Spleen (tissue), 11 donors: Measurements from ENCODE around the gene ACSF3. TPM values are rescaled to one million over a fixed set of nuclear protein-coding genes. Genes with fewer than 3 reads are reported as not detected.

Source experiments
- DNase-seq: peaks from one replicate; pipeline ENCODE4 v3.0.0-alpha.2; 2020
- H3K27ac ChIP-seq, 8 donors: fragments of 200-600 bp; sonication (generic) in 7 of 8; 1 replicate in 4 of 8; 2 replicates in 4 of 8; pipeline versions ENCODE4 v1.5.0 to v1.8.0; 2016 to 2021; ENCODE audit warnings: inconsistent platforms in 4 of 8, mild to moderate bottlenecking in 4 of 8, moderate library complexity in 1 of 8
- H3K27me3 ChIP-seq, 7 donors: fragments of 200-600 bp; sonication (generic) in 6 of 7; replicated peaks in 1 of 7; 1 replicate in 4 of 7; 2 replicates in 3 of 7; pipeline versions ENCODE4 v1.5.0 to v1.8.0; 2016 to 2021; ENCODE audit warnings: inconsistent platforms in 3 of 7, mild to moderate bottlenecking in 1 of 7
- H3K36me3 ChIP-seq, 6 donors: fragments of 200-600 bp; sonication (generic) in 5 of 6; 1 replicate in 4 of 6; 2 replicates in 2 of 6; pipeline versions ENCODE4 v1.5.0 to v1.8.0; 2016 to 2021; ENCODE audit warnings: inconsistent platforms in 2 of 6
- H3K4me1 ChIP-seq, 6 donors: fragments of 200-600 bp; sonication (generic) in 5 of 6; 1 replicate in 3 of 6; 2 replicates in 3 of 6; pipeline versions ENCODE4 v1.5.0 to v1.8.0; 2016 to 2021; ENCODE audit warnings: inconsistent platforms in 3 of 6
- H3K4me3 ChIP-seq, 8 donors: fragments of 200-600 bp; sonication (generic) in 7 of 8; 1 replicate in 4 of 8; 2 replicates in 4 of 8; pipeline versions ENCODE4 v1.5.0 to v1.8.0; 2016 to 2021; ENCODE audit warnings: inconsistent platforms in 4 of 8, mild to moderate bottlenecking in 4 of 8, moderate library complexity in 2 of 8
- H3K9me3 ChIP-seq, 8 donors: fragments of 200-600 bp; sonication (generic) in 7 of 8; 1 replicate in 4 of 8; 2 replicates in 4 of 8; pipeline versions ENCODE4 v1.5.0 to v1.8.0; 2016 to 2021; ENCODE audit warnings: inconsistent platforms in 4 of 8
- CTCF ChIP-seq, 11 experiments: fragments of 200-600 bp in 7 of 11; fragments of 450-650 bp in 4 of 11; sonication (generic) in 4 of 11; IDR thresholded peaks in 8 of 11; conservative IDR thresholded peaks in 3 of 11; 1 replicate in 7 of 11; 2 replicates in 4 of 11; pipeline versions ENCODE4 v1.4.0 to v1.8.0; 2016 to 2021; ENCODE audit warnings: antibody characterized with exemption in 11 of 11, inconsistent platforms in 4 of 11, mild to moderate bottlenecking in 1 of 11
- POLR2A ChIP-seq, 3 donors: fragments of 450-650 bp; IDR thresholded peaks; one replicate each; pipeline ENCODE4 v1.5.1; 2017; ENCODE audit warnings: antibody characterized with exemption in 3 of 3, mild to moderate bottlenecking in 1 of 3
- POLR2AphosphoS5 ChIP-seq, 3 donors: sonication (generic); formaldehyde crosslinking; IDR thresholded peaks; one replicate each; pipeline ENCODE4 v1.5.1; 2017; ENCODE audit warnings: antibody characterized with exemption in 3 of 3
- WGBS, 5 donors: extraction: QIAGEN DNeasy Blood & Tissue Kit in 3 of 5; methylation state at CpG; one replicate each; pipeline versions ENCODE4 v1.1.5 to v1.1.7; 2013 to 2018; 5-methylcytosine and 5-hydroxymethylcytosine counted together
- intact Hi-C: fragments of 100-400 bp; cut with DNase I; formaldehyde crosslinking; loops from one replicate; pipeline ENCODE4 v1.15.0; 2023; ENCODE audit warnings: low total_unique reads
- polyA plus RNA-seq, 3 donors: library from polyadenylated mRNA; stranded (reverse); fragments of 200-250 nt; gene quantifications; one replicate each; pipeline ENCODE4 v1.2.1, GENCODE V29; 2013
- total RNA-seq, 7 donors: library from RNA; depleted of rRNA in 3 of 7; stranded (reverse); fragments of >200 nt in 3 of 7; fragmentation: NEBNext Ultra II Directional in 4 of 7; extraction: Animal tissue kit (Norgen Biotek cat#: 25700) in 4 of 7; gene quantifications; one replicate each; pipeline versions ENCODE4 v1.1.0 to v1.2.1, GENCODE V29; 2016 to 2021
- donor health status: healthy with polysubstance abuse.
- donor health status: DM: no; HTN: no; CAD: no; lungs with moderate emphysema.
- donor health status: DM: no; HTN: no; CAD: no.
- donor health status: Bipolar disorder and iron deficiency.
- donor health status: healthy.
- donor health status: DM: no; HTN: no; CAD: no.
- donor health status: DM: yes; HTN: yes; CAD: no.

The ACSF3 gene
- total and polyA plus RNA-seq, 10 donors: 35.4 to 68.1 (median 49.1) TPM

DNA sequence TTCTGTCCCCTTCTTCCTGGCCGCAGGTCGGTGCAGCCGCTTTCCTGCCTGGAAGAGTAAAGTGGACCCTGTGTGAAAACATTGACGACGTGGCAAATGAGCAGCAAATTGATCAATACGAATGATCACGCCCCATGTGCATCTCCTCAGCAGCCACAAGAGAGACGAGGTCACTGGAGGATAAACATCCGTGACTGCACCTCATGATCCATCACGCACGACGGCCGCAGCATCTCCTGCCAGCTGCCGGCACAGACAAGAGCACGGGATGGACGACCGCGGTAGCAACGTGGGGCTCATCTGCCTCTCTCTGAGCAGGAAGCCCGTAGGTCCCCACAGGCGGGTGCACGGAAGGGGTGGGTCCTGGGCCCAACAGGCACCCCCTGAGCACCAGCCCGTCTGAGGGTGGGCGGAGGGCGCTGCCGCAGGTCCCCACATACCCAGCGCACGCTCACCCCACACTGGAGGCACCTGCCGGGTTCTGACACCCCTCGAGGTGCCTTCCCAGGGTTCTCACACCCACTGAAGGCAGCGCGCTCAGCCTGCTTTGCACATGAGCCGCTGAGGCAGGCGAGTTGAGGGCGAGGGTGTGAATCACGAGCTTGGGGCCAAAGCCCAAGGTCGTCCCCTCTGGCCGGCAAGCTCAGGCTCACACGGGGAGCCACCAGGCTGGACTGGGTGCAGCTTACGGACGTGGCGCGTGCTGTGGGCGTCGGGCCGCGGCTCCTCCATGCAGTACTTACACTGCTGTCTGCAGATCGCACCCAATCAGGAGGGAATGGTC, 65.6 kb downstream of the ACSF3 start:
- no peak for DNase-seq

DNA sequence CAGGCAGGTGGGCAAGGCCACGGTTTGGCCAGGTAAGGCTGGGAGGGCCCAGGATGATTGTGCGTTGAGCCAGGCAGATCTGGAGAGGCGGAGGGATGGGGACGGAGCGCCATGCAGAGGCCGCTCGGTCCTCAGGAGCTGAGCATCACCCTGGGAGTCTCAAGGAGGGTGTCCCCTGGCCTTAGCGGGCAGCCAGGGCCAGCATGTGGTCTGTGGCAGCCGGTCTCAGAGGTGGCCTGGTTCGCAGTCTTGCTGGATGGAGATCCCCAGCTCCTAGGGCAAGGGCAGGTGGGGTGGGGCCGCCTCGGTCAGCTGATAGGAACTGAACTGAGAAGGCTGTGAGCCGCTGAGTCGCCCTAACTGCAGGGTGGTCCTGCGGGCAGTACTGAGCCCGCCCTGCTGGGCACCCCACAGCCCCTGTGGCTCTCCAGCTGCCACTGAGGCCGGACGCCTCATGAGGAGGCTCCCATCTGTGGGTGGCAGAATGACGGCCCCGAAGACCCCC, 66.2 kb downstream of the ACSF3 start:
- no peak overlapping the region for H3K4me3 ChIP-seq
- H3K4me1 ChIP-seq: peaks cover 9 to 39% (median 20%) of the 10 kb centered on the region in 6 donors
- no peak for DNase-seq
- peaks cover 0 to 27% (median 0%) of the 10 kb centered on the region in 7 donors for H3K27me3 ChIP-seq
- TF ChIP-seq POLR2A (IDR thresholded peaks at IDR 0.05) (no peak), POLR2AphosphoS5 (IDR thresholded peaks at IDR 0.05) (peak in 1 of 3 donors; percentile 19), CTCF (IDR thresholded peaks at IDR 0.05 in 8 of 11, conservative IDR thresholded peaks at IDR 0.05 in 3 of 11) (no peak)
- intact Hi-C loops: loop anchor here (10.0 kb wide), 1 partner anchor 215 kb away; no protein-coding TSS in a partner anchor
- no peaks in the 10 kb centered on the region for H3K9me3 ChIP-seq
- 86 to 94% (median 92%) methylated on average over 20 of the region's 20 CpGs for WGBS, 5 donors
- no peaks in the 10 kb centered on the region for H3K36me3 ChIP-seq
- H3K27ac ChIP-seq: no peak overlapping the region

More for the DNA sequence above, 65.6 kb downstream of the ACSF3 start:
- H3K9me3 ChIP-seq: no peaks in the 10 kb centered on the region
- peaks cover 9 to 38% (median 25%) of the 10 kb centered on the region in 6 donors for H3K4me1 ChIP-seq
- H3K27me3 ChIP-seq: peaks cover 0 to 22% (median 0%) of the 10 kb centered on the region in 7 donors
- H3K27ac ChIP-seq: no peak overlapping the region
- no peak overlapping the region for H3K4me3 ChIP-seq
- no peaks in the 10 kb centered on the region for H3K36me3 ChIP-seq
- 74 to 85% (median 81%) methylated on average over 39 to 48 of the region's 48 CpGs for WGBS, 5 donors
- intact Hi-C loops: no loop called here
- no peak for TF ChIP-seq POLR2A (IDR thresholded peaks at IDR 0.05)
- peak in 1 of 3 donors; percentile 45 for TF ChIP-seq POLR2AphosphoS5 (IDR thresholded peaks at IDR 0.05)

- H3K27ac ChIP-seq: no peak overlapping the region
- H3K4me3 ChIP-seq: no peak overlapping the region
- TF ChIP-seq POLR2AphosphoS5 (IDR thresholded peaks at IDR 0.05): peak in 1 of 3 donors; percentile 41
- no peak for TF ChIP-seq CTCF (IDR thresholded peaks at IDR 0.05 in 8 of 11, conservative IDR thresholded peaks at IDR 0.05 in 3 of 11)
- H3K27me3 ChIP-seq: peaks cover 0 to 31% (median 0%) of the 10 kb centered on the region in 7 donors
- H3K4me1 ChIP-seq: peaks cover 0 to 27% (median 9%) of the 10 kb centered on the region in 6 donors
- DNase-seq: no peak
- WGBS, 5 donors: 77 to 92% (median 85%) methylated on average over 19 to 29 of the region's 29 CpGs
- no peaks in the 10 kb centered on the region for H3K9me3 ChIP-seq
- intact Hi-C loops: loop anchor here (10.0 kb wide), 1 partner anchor 216 kb away; no protein-coding TSS in a partner anchor
- H3K36me3 ChIP-seq: no peaks in the 10 kb centered on the region
These were observed 67.5 kb downstream of the ACSF3 start for GRCh38 chr16:89160977-89161701.

- no peak overlapping the region for H3K4me3 ChIP-seq
- TF ChIP-seq POLR2A (IDR thresholded peaks at IDR 0.05) (no peak), CTCF (IDR thresholded peaks at IDR 0.05 in 8 of 11, conservative IDR thresholded peaks at IDR 0.05 in 3 of 11) (no peak), POLR2AphosphoS5 (IDR thresholded peaks at IDR 0.05) (no peak)
- no peak overlapping the region for H3K27ac ChIP-seq
- H3K36me3 ChIP-seq: no peaks in the 10 kb centered on the region
- peaks cover 0 to 38% (median 0%) of the 10 kb centered on the region in 7 donors for H3K27me3 ChIP-seq
- WGBS, 5 donors: 84 to 89% (median 86%) methylated on average over 35 to 40 of the region's 40 CpGs
- peaks cover 1 to 24% (median 3%) of the 10 kb centered on the region in 6 donors for H3K4me1 ChIP-seq
- intact Hi-C loops: loop anchor here (10.0 kb wide), 1 partner anchor 217 kb away; no protein-coding TSS in a partner anchor
- DNase-seq: peak; percentile 73
- H3K9me3 ChIP-seq: no peaks in the 10 kb centered on the region
These were observed 68.4 kb downstream of the ACSF3 start for GRCh38 chr16:89161763-89162713.
